H9 (cell line): ENCODE measurements around the gene ARHGEF5. TPM values are rescaled to one million over a fixed set of nuclear protein-coding genes. Genes with fewer than 3 reads are reported as not detected.

Experiments
- DNase-seq: peaks from one replicate; pipeline ENCODE4 v3.0.0-alpha.2; 2017
- H2AFZ ChIP-seq: one replicate; pipeline ENCODE4 v1.6.1; 2013; ENCODE audit warnings: mild to moderate bottlenecking, low read length, control low read depth, moderate library complexity
- H2AK5ac ChIP-seq: 2 replicates; pipeline ENCODE4 v1.6.1; 2013; ENCODE audit warnings: low read length, control low read depth, mixed read lengths; ENCODE audit not compliant: insufficient read length
- H2BK120ac ChIP-seq: one replicate; pipeline ENCODE4 v1.6.1; 2013; ENCODE audit warnings: low read depth, mild to moderate bottlenecking, low read length, control low read depth, inconsistent platforms; ENCODE audit not compliant: poor library complexity, severe bottlenecking
- H2BK12ac ChIP-seq: 2 replicates; pipeline ENCODE4 v1.6.1; 2013; ENCODE audit warnings: low read length, control low read depth, mixed read lengths, low read depth; ENCODE audit not compliant: insufficient read length
- H2BK15ac ChIP-seq: 2 replicates; pipeline ENCODE4 v1.6.1; 2013; ENCODE audit warnings: low read depth, low read length, control low read depth
- H2BK20ac ChIP-seq: one replicate; pipeline ENCODE4 v1.6.1; 2013; ENCODE audit warnings: low read depth, mild to moderate bottlenecking, low read length, control low read depth, inconsistent platforms; ENCODE audit not compliant: poor library complexity, severe bottlenecking
- H2BK5ac ChIP-seq: 2 replicates; pipeline ENCODE4 v1.6.1; 2013; ENCODE audit warnings: low read length, control low read depth, mixed read lengths; ENCODE audit not compliant: insufficient read length
- H3K14ac ChIP-seq: 2 replicates; pipeline ENCODE4 v1.6.1; 2013; ENCODE audit warnings: low read length, control low read depth; ENCODE audit not compliant: insufficient read depth
- H3K18ac ChIP-seq: 2 replicates; pipeline ENCODE4 v1.6.1; 2013; ENCODE audit warnings: low read depth, mild to moderate bottlenecking, mixed read lengths, low read length, control low read depth; ENCODE audit not compliant: insufficient read length
- H3K23ac ChIP-seq: 2 replicates; pipeline ENCODE4 v1.6.1; 2013; ENCODE audit warnings: low read length, control low read depth, mixed read lengths, low read depth; ENCODE audit not compliant: insufficient read length
- H3K23me2 ChIP-seq: 2 replicates; pipeline ENCODE4 v1.6.1; 2013; ENCODE audit warnings: low read depth, mild to moderate bottlenecking, mixed read lengths, low read length, control low read depth; ENCODE audit not compliant: insufficient read length, poor library complexity, severe bottlenecking
- H3K27ac ChIP-seq: 2 replicates; pipeline ENCODE4 v1.5.1; 2013; ENCODE audit warnings: low read length, control low read depth, mixed read lengths, low read depth; ENCODE audit not compliant: insufficient read length
- H3K27me3 ChIP-seq: 2 replicates; pipeline ENCODE4 v1.6.1; 2013; ENCODE audit warnings: low read length, control low read depth, inconsistent platforms; ENCODE audit not compliant: insufficient read depth
- H3K4ac ChIP-seq: 2 replicates; pipeline ENCODE4 v1.6.1; 2013; ENCODE audit warnings: low read depth, mild to moderate bottlenecking, control low read depth, inconsistent platforms, low read length, moderate library complexity
- H3K4me1 ChIP-seq: 2 replicates; pipeline ENCODE4 v1.6.1; 2013; ENCODE audit warnings: low read length, control low read depth, inconsistent platforms; ENCODE audit not compliant: insufficient read depth
- H3K4me2 ChIP-seq: 2 replicates; pipeline ENCODE4 v1.6.1; 2013; ENCODE audit warnings: low read length, control low read depth, mixed read lengths; ENCODE audit not compliant: insufficient read length, insufficient read depth
- H3K56ac ChIP-seq: 2 replicates; pipeline ENCODE4 v1.6.1; 2013; ENCODE audit warnings: low read depth, mild to moderate bottlenecking, mixed read lengths, low read length, control low read depth; ENCODE audit not compliant: insufficient read length
- H3K79me1 ChIP-seq: 2 replicates; pipeline ENCODE4 v1.6.1; 2013; ENCODE audit warnings: low read depth, mild to moderate bottlenecking, moderate library complexity, low read length, control low read depth, inconsistent platforms; ENCODE audit not compliant: insufficient read depth, poor library complexity, severe bottlenecking
- H3K79me2 ChIP-seq: 2 replicates; pipeline ENCODE4 v1.6.1; 2013; ENCODE audit warnings: low read length, control low read depth, inconsistent platforms; ENCODE audit not compliant: insufficient read depth
- H3K9ac ChIP-seq: 2 replicates; pipeline ENCODE4 v1.6.1; 2013; ENCODE audit warnings: low read length, control low read depth, mixed read lengths; ENCODE audit not compliant: insufficient read length; ENCODE audit errors: extremely low read depth
- H3K9me3 ChIP-seq: one replicate; pipeline ENCODE4 v1.6.1; 2013; ENCODE audit warnings: low read depth, low read length, inconsistent platforms; ENCODE audit not compliant: control insufficient read depth
- H3T11ph ChIP-seq: one replicate; pipeline ENCODE4 v1.6.1; 2013; ENCODE audit warnings: mild to moderate bottlenecking, low read length, control low read depth, inconsistent platforms
- H4K20me1 ChIP-seq: one replicate; pipeline ENCODE4 v1.6.1; 2013; ENCODE audit not compliant: control insufficient read depth, insufficient read length, insufficient read depth
- H4K5ac ChIP-seq: 2 replicates; pipeline ENCODE4 v1.6.1; 2013; ENCODE audit warnings: low read depth, mild to moderate bottlenecking, mixed read lengths, low read length, control low read depth; ENCODE audit not compliant: insufficient read length
- H4K8ac ChIP-seq: replicated peaks from 2 replicates; pipeline ENCODE4 v1.6.1; 2013; ENCODE audit warnings: low read length, control low read depth, mixed read lengths, low read depth; ENCODE audit not compliant: insufficient read length
- H4K91ac ChIP-seq: 2 replicates; pipeline ENCODE4 v1.6.1; 2013; ENCODE audit warnings: low read depth, mild to moderate bottlenecking, moderate library complexity, mixed read lengths, low read length, control low read depth; ENCODE audit not compliant: insufficient read length
- H3K27ac Mint-ChIP-seq, 3 experiments: 2 replicates in 2 of 3; 3 replicates in 1 of 3; pipeline ENCODE4 v1.8.0; 2020 to 2021; ENCODE audit warnings: mixed read lengths in 3 of 3, mild to moderate bottlenecking in 1 of 3, moderate library complexity in 1 of 3
- H3K27me3 Mint-ChIP-seq: 2 replicates; pipeline ENCODE4 v1.8.0; 2021; ENCODE audit warnings: low read depth, mild to moderate bottlenecking, moderate library complexity, mixed read lengths
- H3K36me3 Mint-ChIP-seq, 3 experiments: 2 replicates in 2 of 3; 3 replicates in 1 of 3; pipeline ENCODE4 v1.8.0; 2020 to 2021; ENCODE audit warnings: low read depth in 3 of 3, mixed read lengths in 3 of 3; ENCODE audit not compliant: insufficient read depth in 1 of 3
- H3K4me1 Mint-ChIP-seq, 2 experiments: 2 replicates each; pipeline ENCODE4 v1.8.0; 2020; ENCODE audit warnings: mixed read lengths in 2 of 2
- H3K4me3 Mint-ChIP-seq, 2 experiments: 2 replicates in 1 of 2; 3 replicates in 1 of 2; pipeline ENCODE4 v1.8.0; 2020 to 2021; ENCODE audit warnings: mild to moderate bottlenecking in 2 of 2, mixed read lengths in 2 of 2, moderate library complexity in 1 of 2
- H3K9me3 Mint-ChIP-seq, 2 experiments: 2 replicates in 1 of 2; 3 replicates in 1 of 2; pipeline ENCODE4 v1.8.0; 2020; ENCODE audit warnings: mild to moderate bottlenecking in 2 of 2, mixed read lengths in 2 of 2, moderate library complexity in 1 of 2
- CTCF ChIP-seq: fragments of 200-600 bp; sonication (generic); conservative IDR thresholded peaks from 3 replicates; pipeline ENCODE4 v1.8.0; 2021; ENCODE audit warnings: antibody characterized with exemption, mild to moderate bottlenecking
- WGBS: extraction: QIAGEN DNeasy Blood & Tissue Kit; methylation state at CpG from one replicate; pipeline ENCODE4 v1.1.7; 2013; ENCODE audit warnings: missing lambda C conversion rate, low lambda C conversion rate, mixed read lengths; ENCODE audit not compliant: insufficient read length; ENCODE audit errors: extremely low coverage; 5-methylcytosine and 5-hydroxymethylcytosine counted together
- total RNA-seq: library from RNA; stranded (reverse); gene quantifications from 2 replicates; pipeline ENCODE4 v1.2.1, GENCODE V29; 2021

Gene ARHGEF5
- total RNA-seq, 1 experiment from 2014 or later = 33.9 TPM

- Histone ChIP-seq H3T11ph (no peak overlapping the region), H4K8ac (no peak overlapping the region), H3K4me2 (no peak overlapping the region), H3K23ac (no peak overlapping the region), H2BK12ac (no peak overlapping the region), H3K14ac (no peak overlapping the region), H3K9ac (no peak overlapping the region), H4K5ac (no peak overlapping the region), H4K91ac (no peak overlapping the region), H3K56ac (no peak overlapping the region), H4K20me1 (no peaks in the 10 kb centered on the region), H2BK15ac (no peak overlapping the region), H3K79me2 (no peaks in the 10 kb centered on the region), H3K4ac (no peak overlapping the region), H2BK5ac (no peak overlapping the region), H3K9me3 (no peaks in the 10 kb centered on the region), H3K18ac (no peak overlapping the region), H2AK5ac (no peak overlapping the region), H2AFZ (no peak overlapping the region), H3K23me2 (no peaks in the 10 kb centered on the region), H3K79me1 (no peaks in the 10 kb centered on the region), H3K4me1 (no peaks in the 10 kb centered on the region), H3K27ac (no peak overlapping the region), H3K27me3 (no peaks in the 10 kb centered on the region), H2BK20ac (no peak overlapping the region), H2BK120ac (no peak overlapping the region)
- Mint-ChIP-seq H3K27ac (no peak overlapping the region), H3K27me3 (peaks cover 1% of the 10 kb centered on the region), H3K9me3 (no peaks in the 10 kb centered on the region; a peak in 1 of 5 replicates), H3K4me1 (peaks cover 5% of the 10 kb centered on the region in 2 experiments; a peak in 3 of 4 replicates), H3K4me3 (no peak overlapping the region), H3K36me3 (no peaks in the 10 kb centered on the region)
- WGBS = no CpG with 5 or more reads among the region's 6 CpGs
- no peak for TF ChIP-seq CTCF
- no peak for DNase-seq
Measured at GRCh38 chr7:144398911-144399310, 43.7 kb downstream of the ARHGEF5 start.
